ENCODE results near the gene SIGLEC14.
A peak's percentile ranks its signal among the peaks of the same experiment; 100 is the strongest.

Gene SIGLEC14

GRCh38 chr19:51610576-51610975 is 36.0 kb downstream of the SIGLEC14 start:
- no peak for DNase-seq

GRCh38 chr19:51607920-51608562 is 38.6 kb downstream of the SIGLEC14 start:
- peak; percentile 46 for DNase-seq

GRCh38 chr19:51607077-51607476 is 39.5 kb downstream of the SIGLEC14 start:
- no peak for DNase-seq

GRCh38 chr19:51602189-51602854 is 44.3 kb downstream of the SIGLEC14 start:
- no peak for DNase-seq

- DNase-seq = no peak
These were observed 45.6 kb downstream of the SIGLEC14 start for GRCh38 chr19:51600940-51601580.

- no peak for DNase-seq
These were observed 47.5 kb downstream of the SIGLEC14 start for GRCh38 chr19:51599084-51599483.

- DNase-seq = no peak
These were observed 48.3 kb downstream of the SIGLEC14 start for GRCh38 chr19:51598159-51598915.

- no peak for DNase-seq
These were observed 51.1 kb downstream of the SIGLEC14 start for GRCh38 chr19:51595190-51596175.

- peak; percentile 38 for DNase-seq
These were observed 51.9 kb downstream of the SIGLEC14 start for GRCh38 chr19:51594774-51595109.

GRCh38 chr19:51593969-51594773 is 52.5 kb downstream of the SIGLEC14 start:
- peak; percentile 96 for DNase-seq

- DNase-seq = no peak
These were observed 53.3 kb downstream of the SIGLEC14 start for GRCh38 chr19:51593138-51593890.
